ENCODE measurements around the gene TBL1X. TPM values are rescaled to one million over a fixed set of nuclear protein-coding genes. Genes with fewer than 3 reads are reported as not detected.

Gene TBL1X
- total and polyA plus RNA-seq, 2 donors (not counting 3 experiments of a cell fraction or from before 2014, with no cell fraction given), result 8.7 to 25.3 TPM

DNA sequence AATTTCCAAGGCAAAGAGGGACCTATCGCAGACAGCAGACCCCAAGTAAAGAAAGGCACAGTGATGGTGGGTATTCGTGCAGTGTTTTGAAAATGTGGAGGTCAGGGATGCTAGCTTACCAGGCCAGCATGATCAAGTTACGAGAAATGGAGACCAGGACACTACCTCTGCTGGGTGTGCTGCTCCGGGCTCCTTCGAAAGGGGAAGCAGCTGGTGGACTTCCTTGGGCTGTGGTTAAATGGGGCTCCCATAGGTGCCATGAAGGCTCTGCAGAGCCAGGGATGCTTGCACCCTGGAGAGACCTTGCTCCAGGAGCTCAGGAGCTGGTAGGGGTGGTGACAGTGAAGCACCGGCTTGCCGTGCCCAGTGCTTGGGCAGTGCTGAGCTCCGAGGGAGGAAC is 68.8 kb downstream of the TBL1X start:
- Histone ChIP-seq H3K9me3 (replicated peaks; ENCODE audit: control insufficient read depth, insufficient read depth, low read length) (no peaks in the 10 kb centered on the region), H3K27ac (ENCODE audit: insufficient read depth, low read depth, low read length) (no peak overlapping the region), H3K27me3 (ENCODE audit: control insufficient read depth in 2 of 2, insufficient read depth in 2 of 2, low read length in 2 of 2) (no peaks in the 10 kb centered on the region), H3K36me3 (ENCODE audit: control insufficient read depth in 2 of 2, extremely low read depth in 1 of 2, insufficient read depth in 2 of 2, low read length in 2 of 2) (no peaks in the 10 kb centered on the region), H3K4me3 (replicated peaks in 1 of 3; ENCODE audit: insufficient read depth in 1 of 3, low read depth in 1 of 3, low read length in 3 of 3) (no peak overlapping the region), H3K9me1 (replicated peaks; ENCODE audit: control insufficient read depth, extremely low read depth, insufficient read depth, low read length) (no peaks in the 10 kb centered on the region), H2AFZ (ENCODE audit: low read depth, low read length) (no peak overlapping the region), H3K9ac (replicated peaks; ENCODE audit: extremely low read depth, insufficient read depth, low read length) (no peak overlapping the region), H4K20me1 (replicated peaks; ENCODE audit: control insufficient read depth, extremely low read depth, insufficient read depth, low read length) (no peaks in the 10 kb centered on the region), H3K4me2 (ENCODE audit: insufficient read depth, low read length) (no peak overlapping the region), H3K4me1 (ENCODE audit: control insufficient read depth, extremely low read depth, insufficient read depth, low read length) (peaks cover 36% of the 10 kb centered on the region), H3K79me2 (ENCODE audit: control insufficient read depth, insufficient read depth, low read length) (peaks cover 20% of the 10 kb centered on the region)
- POLR2A ChIA-PET, result no interaction called here
- no peak for DNase-seq (ENCODE audit: low read depth, low spot score)
- dilution Hi-C loops (cut with MboI; ENCODE audit: extremely low pct_ligation_motif_present, low sequenced_read_pairs), result no loop called here
- no TSS peak for BruUV-seq (replicated peaks)
- CTCF ChIA-PET, result no interaction called here
- intact Hi-C loops (cut with micrococcal nuclease), result no loop called here
- no peak for FAIRE-seq
- TF ChIP-seq MYC (IDR thresholded peaks at IDR 0.05; ENCODE audit: low read depth, low read length) (no peak), EZH2 (IDR thresholded peaks at IDR 0.05; ENCODE audit: borderline replicate concordance, low read depth, low read length, severe bottlenecking) (no peak), FOS (IDR thresholded peaks at IDR 0.05; ENCODE audit: borderline replicate concordance, insufficient read depth, low read length) (no peak), POLR2A (IDR thresholded peaks at IDR 0.05; ENCODE audit: low read depth, low read length) (no peak), JUN (IDR thresholded peaks at IDR 0.05; ENCODE audit: borderline replicate concordance, insufficient read depth, insufficient read length, low read depth) (no peak), POLR2AphosphoS5 (IDR thresholded peaks at IDR 0.05; ENCODE audit: insufficient read depth, low read depth, low read length) (no peak), GATA2 (IDR thresholded peaks at IDR 0.05; ENCODE audit: insufficient read depth, insufficient read length, low read depth, low read length) (no peak)
- TF ChIP-seq, protein P1, sequence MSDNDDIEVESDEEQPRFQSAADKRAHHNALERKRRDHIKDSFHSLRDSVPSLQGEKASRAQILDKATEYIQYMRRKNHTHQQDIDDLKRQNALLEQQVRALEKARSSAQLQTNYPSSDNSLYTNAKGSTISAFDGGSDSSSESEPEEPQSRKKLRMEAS (IDR thresholded peaks at IDR 0.05; ENCODE audit: insufficient read depth, insufficient read length), result no peak
- TF ChIP-seq, protein P2, sequence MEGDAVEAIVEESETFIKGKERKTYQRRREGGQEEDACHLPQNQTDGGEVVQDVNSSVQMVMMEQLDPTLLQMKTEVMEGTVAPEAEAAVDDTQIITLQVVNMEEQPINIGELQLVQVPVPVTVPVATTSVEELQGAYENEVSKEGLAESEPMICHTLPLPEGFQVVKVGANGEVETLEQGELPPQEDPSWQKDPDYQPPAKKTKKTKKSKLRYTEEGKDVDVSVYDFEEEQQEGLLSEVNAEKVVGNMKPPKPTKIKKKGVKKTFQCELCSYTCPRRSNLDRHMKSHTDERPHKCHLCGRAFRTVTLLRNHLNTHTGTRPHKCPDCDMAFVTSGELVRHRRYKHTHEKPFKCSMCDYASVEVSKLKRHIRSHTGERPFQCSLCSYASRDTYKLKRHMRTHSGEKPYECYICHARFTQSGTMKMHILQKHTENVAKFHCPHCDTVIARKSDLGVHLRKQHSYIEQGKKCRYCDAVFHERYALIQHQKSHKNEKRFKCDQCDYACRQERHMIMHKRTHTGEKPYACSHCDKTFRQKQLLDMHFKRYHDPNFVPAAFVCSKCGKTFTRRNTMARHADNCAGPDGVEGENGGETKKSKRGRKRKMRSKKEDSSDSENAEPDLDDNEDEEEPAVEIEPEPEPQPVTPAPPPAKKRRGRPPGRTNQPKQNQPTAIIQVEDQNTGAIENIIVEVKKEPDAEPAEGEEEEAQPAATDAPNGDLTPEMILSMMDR (IDR thresholded peaks at IDR 0.05; ENCODE audit: extremely low read depth in 1 of 2, insufficient read depth in 1 of 2, low read depth in 1 of 2, low read length in 2 of 2), result no peak

Data from endothelial cell of umbilical vein (primary cell).